ENCODE data around the gene RABGAP1L.
"Not testable (repeated sequence)": the region's sequence is repeated elsewhere in the genome, so short reads cannot be mapped to it uniquely, and the experiment has no call there.

Gene RABGAP1L

GRCh38 chr1:174405219-174405618 is 245.9 kb downstream of the RABGAP1L start:
- no peak overlapping the region for H3K27ac ChIP-seq (ENCODE audit: low read length)
- no peaks in the 10 kb centered on the region for H3K79me2 ChIP-seq (ENCODE audit: low read length)
- H3K9ac ChIP-seq (ENCODE audit: low read length): no peak overlapping the region
- TF ChIP-seq EZH2phosphoT487 (IDR thresholded peaks at IDR 0.05; ENCODE audit: low read depth) (no peak), CTCF (IDR thresholded peaks at IDR 0.05; ENCODE audit: low read depth, low read length) (no peak)
- H3K4me2 ChIP-seq (ENCODE audit: low read length): no peak overlapping the region
- H3K4me3 ChIP-seq (ENCODE audit: low read length): no peak overlapping the region
- H3K27me3 ChIP-seq (ENCODE audit: low read depth, low read length): no peaks in the 10 kb centered on the region
- peaks cover 6% of the 10 kb centered on the region; the same call in 1 of the 2 replicates for H4K20me1 ChIP-seq (ENCODE audit: insufficient read depth, low read length)
- no peaks in the 10 kb centered on the region for H3K36me3 ChIP-seq (replicated peaks; ENCODE audit: low read depth, low read length)
- H3K4me1 ChIP-seq (ENCODE audit: low read length): peaks cover 12% of the 10 kb centered on the region
- H3K9me3 ChIP-seq (ENCODE audit: insufficient read depth, low read length): no peaks in the 10 kb centered on the region
- no peak overlapping the region for H2AFZ ChIP-seq (ENCODE audit: low read depth, low read length)

- TF ChIP-seq EZH2phosphoT487 (IDR thresholded peaks at IDR 0.05; ENCODE audit: low read depth): no peak
- TF ChIP-seq CTCF (IDR thresholded peaks at IDR 0.05; ENCODE audit: low read depth, low read length): no peak
- Histone ChIP-seq H3K36me3 (replicated peaks; ENCODE audit: low read depth, low read length) (no peaks in the 10 kb centered on the region), H3K4me1 (ENCODE audit: low read length) (peaks cover under 1% of the 10 kb centered on the region)
Measured at GRCh38 chr1:174406421-174406820, 247.1 kb downstream of the RABGAP1L start.

GRCh38 chr1:174407665-174408064 is 248.3 kb downstream of the RABGAP1L start:
- no peak for TF ChIP-seq EZH2phosphoT487 (IDR thresholded peaks at IDR 0.05; ENCODE audit: low read depth)
- no peak for TF ChIP-seq CTCF (IDR thresholded peaks at IDR 0.05; ENCODE audit: low read depth, low read length)

More at GRCh38 chr1:174406421-174406820, 247.1 kb downstream of the RABGAP1L start:
- Histone ChIP-seq H3K27me3 (ENCODE audit: low read depth, low read length) (no peaks in the 10 kb centered on the region), H3K79me2 (ENCODE audit: low read length) (no peaks in the 10 kb centered on the region), H4K20me1 (ENCODE audit: insufficient read depth, low read length) (peaks cover 3% of the 10 kb centered on the region; the same call in 1 of the 2 replicates), H3K9me3 (ENCODE audit: insufficient read depth, low read length) (no peaks in the 10 kb centered on the region), H2AFZ (ENCODE audit: low read depth, low read length) (no peak overlapping the region), H3K27ac (ENCODE audit: low read length) (no peak overlapping the region), H3K4me3 (ENCODE audit: low read length) (no peak overlapping the region), H3K9ac (ENCODE audit: low read length) (no peak overlapping the region), H3K4me2 (ENCODE audit: low read length) (no peak overlapping the region)

GRCh38 chr1:174408146-174408545 is 248.8 kb downstream of the RABGAP1L start:
- Histone ChIP-seq H3K36me3 (replicated peaks; ENCODE audit: low read depth, low read length) (no peaks in the 10 kb centered on the region), H4K20me1 (ENCODE audit: insufficient read depth, low read length) (no peaks in the 10 kb centered on the region; the same call in 1 of the 2 replicates), H3K4me3 (ENCODE audit: low read length) (no peak overlapping the region), H3K79me2 (ENCODE audit: low read length) (no peaks in the 10 kb centered on the region), H3K27me3 (ENCODE audit: low read depth, low read length) (no peaks in the 10 kb centered on the region), H2AFZ (ENCODE audit: low read depth, low read length) (no peak overlapping the region), H3K9ac (ENCODE audit: low read length) (no peak overlapping the region), H3K4me1 (ENCODE audit: low read length) (no peaks in the 10 kb centered on the region), H3K9me3 (ENCODE audit: insufficient read depth, low read length) (no peaks in the 10 kb centered on the region), H3K4me2 (ENCODE audit: low read length) (no peak overlapping the region), H3K27ac (ENCODE audit: low read length) (no peak overlapping the region)
- TF ChIP-seq CTCF (IDR thresholded peaks at IDR 0.05; ENCODE audit: low read depth, low read length) (no peak), EZH2phosphoT487 (IDR thresholded peaks at IDR 0.05; ENCODE audit: low read depth) (no peak)

More at GRCh38 chr1:174407665-174408064, 248.3 kb downstream of the RABGAP1L start:
- no peak overlapping the region for H2AFZ ChIP-seq (ENCODE audit: low read depth, low read length)
- no peaks in the 10 kb centered on the region for H3K36me3 ChIP-seq (replicated peaks; ENCODE audit: low read depth, low read length)
- H4K20me1 ChIP-seq (ENCODE audit: insufficient read depth, low read length): no peaks in the 10 kb centered on the region; the same call in 1 of the 2 replicates
- no peak overlapping the region for H3K9ac ChIP-seq (ENCODE audit: low read length)
- no peaks in the 10 kb centered on the region for H3K27me3 ChIP-seq (ENCODE audit: low read depth, low read length)
- H3K4me1 ChIP-seq (ENCODE audit: low read length): no peaks in the 10 kb centered on the region
- no peak overlapping the region for H3K4me3 ChIP-seq (ENCODE audit: low read length)
- no peak overlapping the region for H3K4me2 ChIP-seq (ENCODE audit: low read length)
- H3K27ac ChIP-seq (ENCODE audit: low read length): no peak overlapping the region
- H3K9me3 ChIP-seq (ENCODE audit: insufficient read depth, low read length): no peaks in the 10 kb centered on the region
- H3K79me2 ChIP-seq (ENCODE audit: low read length): no peaks in the 10 kb centered on the region

- H2AFZ ChIP-seq (ENCODE audit: low read depth, low read length); H4K20me1 ChIP-seq (ENCODE audit: insufficient read depth, low read length); H3K36me3 ChIP-seq (replicated peaks; ENCODE audit: low read depth, low read length); H3K4me1 ChIP-seq (ENCODE audit: low read length); H3K9me3 ChIP-seq (ENCODE audit: insufficient read depth, low read length); H3K4me2 ChIP-seq (ENCODE audit: low read length); H3K27ac ChIP-seq (ENCODE audit: low read length); H3K4me3 ChIP-seq (ENCODE audit: low read length); H3K27me3 ChIP-seq (ENCODE audit: low read depth, low read length); H3K79me2 ChIP-seq (ENCODE audit: low read length); H3K9ac ChIP-seq (ENCODE audit: low read length): not testable (repeated sequence)
Measured at GRCh38 chr1:174409801-174410200, 250.5 kb downstream of the RABGAP1L start.
